ENCODE measurements around the gene RINL.
"Not testable (repeated sequence)": the region's sequence is repeated elsewhere in the genome, so short reads cannot be mapped to it uniquely, and the experiment has no call there.

RINL gene

DNA sequence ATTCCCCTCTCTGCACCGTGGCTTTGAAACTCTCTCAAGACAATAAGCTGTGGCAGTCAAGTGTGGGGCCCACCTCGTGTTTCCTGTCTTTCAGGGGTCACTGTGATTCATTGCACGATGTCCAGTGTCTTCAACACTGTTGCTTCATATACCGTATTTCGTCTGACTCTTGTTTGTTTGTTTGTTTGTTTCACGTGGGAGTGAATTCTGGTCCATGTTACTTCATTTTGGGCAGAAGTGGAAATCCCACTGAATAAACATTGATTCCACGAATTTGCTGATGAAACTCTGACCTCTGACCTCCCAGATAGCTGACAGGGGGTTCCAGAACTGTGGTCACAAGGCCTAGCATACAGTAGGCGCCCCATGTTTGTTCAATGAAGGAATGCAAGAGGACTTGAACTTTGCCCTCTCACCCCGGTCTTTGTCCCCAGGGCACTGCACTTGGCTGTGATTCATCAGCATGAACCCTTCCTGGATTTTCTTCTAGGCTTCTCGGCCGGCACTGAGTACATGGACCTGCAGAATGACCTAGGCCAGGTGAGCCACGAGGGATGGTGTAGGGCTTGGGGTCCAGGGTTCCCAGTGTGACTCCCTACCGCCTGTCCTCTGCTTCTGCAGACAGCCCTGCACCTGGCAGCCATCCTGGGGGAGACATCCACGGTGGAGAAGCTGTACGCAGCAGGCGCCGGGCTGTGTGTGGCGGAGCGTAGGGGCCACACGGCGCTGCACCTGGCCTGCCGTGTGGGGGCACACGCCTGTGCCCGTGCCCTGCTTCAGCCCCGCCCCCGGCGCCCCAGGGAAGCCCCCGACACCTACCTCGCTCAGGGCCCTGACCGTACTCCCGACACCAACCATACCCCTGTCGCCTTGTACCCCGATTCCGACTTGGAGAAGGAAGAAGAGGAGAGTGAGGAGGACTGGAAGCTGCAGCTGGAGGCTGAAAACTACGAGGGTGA, 26.8 kb upstream of the RINL start:
- no peak for DNase-seq (ENCODE audit: low read depth)

DNA sequence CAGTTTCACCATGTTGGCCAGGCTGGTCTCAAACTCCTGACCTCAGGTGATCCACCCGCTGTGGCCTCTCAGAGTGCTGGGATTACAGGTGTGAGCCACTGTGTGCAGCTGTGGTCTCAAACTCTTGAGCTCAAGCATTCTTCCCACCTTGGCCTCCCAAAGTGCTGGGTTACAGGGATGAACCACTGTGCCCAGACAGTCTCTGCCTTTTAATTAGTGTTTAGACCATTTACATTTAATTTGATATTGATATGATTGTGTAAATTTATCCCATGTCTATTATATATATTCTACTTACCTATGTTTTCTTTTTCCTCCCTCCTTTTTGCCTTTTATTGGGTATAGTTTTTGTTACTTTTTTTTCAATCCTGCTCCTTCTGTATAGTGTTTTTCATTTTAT, 23.6 kb upstream of the RINL start:
- no peak for DNase-seq (ENCODE audit: low read depth)

DNA sequence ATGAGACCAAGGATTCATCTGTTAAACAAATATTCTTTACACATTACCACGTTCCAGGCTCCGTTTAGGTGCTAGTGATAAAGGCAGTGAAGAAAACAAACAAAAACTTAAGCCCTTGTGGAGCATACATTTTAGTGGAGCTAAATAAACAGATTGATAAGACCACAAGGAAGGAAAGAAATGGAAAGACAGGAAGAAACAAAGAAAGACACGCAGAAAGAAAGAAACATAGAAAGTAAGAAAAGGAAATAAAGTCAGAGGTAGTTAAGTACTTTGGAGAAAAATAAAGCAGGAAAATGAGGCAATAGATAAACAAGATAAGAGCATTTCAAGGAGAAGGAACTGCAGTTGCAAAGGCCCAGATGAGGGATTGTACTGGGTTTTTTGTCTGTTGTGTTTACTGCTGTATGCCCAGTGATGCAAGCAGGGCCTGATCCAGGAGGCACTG, 22.7 kb upstream of the RINL start:
- no peak for DNase-seq (ENCODE audit: low read depth)

GRCh38 chr19:38900202-38900629, 22.1 kb upstream of the RINL start:
- DNase-seq (ENCODE audit: low read depth) = no peak

- peak; percentile 100 for DNase-seq (ENCODE audit: low read depth)
Observed at GRCh38 chr19:38899447-38900201, 21.5 kb upstream of the RINL start, which contains the start of the genes NFKBIB and SIRT2. TSS of gene NFKBIB (plus strand) at chr19:38899969. CDS start at chr19:38900033, 64 bp downstream. TSS of gene SIRT2 (minus strand) at chr19:38899618. CDS start at chr19:38899521, 97 bp downstream.

DNA sequence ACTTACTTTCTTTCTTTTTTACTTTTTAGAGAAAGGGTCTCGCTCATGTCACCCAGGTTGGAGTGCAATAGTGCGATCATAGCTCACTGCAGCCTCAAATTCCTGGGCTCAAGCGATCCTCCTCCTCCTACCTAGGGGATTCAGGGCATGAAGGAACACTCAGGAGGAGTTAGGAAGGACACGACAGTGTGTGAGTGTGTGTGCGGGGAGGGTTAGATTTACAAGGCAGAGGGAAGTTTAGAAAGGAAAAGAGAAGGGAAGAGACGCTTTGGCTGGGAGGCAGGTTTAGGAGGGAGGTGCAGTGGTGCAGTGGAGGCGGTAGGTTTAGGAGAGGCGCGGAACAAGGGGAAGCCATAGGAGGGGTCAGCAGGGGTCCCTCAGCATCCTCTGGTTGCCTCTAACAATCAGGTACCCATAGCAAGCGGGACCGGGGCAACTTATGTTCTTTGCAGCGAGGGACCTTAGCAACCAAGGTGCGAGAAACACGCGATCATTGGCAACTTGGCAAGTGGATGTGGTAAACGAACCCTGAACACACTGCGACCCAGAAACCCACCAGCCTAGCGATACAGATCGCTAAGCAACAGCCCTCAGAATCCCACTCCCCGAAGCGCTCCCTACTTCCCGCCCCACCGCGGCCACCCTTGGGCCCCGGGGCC, 20.8 kb upstream of the RINL start:
- peak; percentile 43 for DNase-seq (ENCODE audit: low read depth)

DNA sequence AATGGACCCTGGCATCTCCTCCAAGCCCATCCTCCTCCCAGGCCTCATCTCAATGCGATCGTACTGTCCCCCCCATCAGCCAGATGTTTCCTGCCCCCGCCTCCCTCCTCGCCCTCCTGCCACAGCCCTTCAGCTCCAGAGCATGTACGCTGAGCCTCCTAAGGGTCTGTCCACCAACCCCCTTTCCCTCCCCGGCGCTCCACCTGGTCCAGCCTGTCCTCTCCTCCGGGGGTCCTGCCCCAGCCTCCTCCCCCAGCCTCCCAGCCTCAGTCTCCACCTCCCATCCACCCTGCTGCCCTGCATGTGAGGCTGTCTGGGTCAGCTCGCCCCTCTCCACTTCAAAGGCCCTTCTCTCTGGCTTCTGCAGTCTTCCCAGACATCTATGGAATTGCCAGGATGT, 16.9 kb upstream of the RINL start:
- DNase-seq (ENCODE audit: low read depth) = no peak

DNA sequence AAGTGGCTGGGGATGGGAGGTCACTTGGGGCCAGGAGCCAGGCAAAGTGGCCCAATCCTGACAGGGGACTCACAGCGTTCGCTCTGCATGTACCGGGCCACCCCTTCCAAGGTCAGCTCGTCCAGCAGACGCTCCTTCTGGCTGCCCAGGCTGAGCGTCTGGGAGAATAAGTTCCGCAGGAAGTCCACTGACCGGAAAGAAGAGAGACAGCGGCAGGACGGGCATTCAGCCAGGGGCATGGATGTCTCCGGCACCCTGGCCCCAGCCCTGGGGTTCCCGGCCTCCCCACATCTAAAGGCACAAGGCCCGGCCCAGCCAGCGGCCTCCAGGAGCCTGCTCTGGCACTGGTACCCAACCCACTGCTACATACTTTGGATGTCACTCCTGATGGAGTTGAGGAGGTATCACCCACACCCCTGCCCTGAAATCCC, 15.3 kb upstream of the RINL start:
- DNase-seq (ENCODE audit: low read depth) = no peak

GRCh38 chr19:38892841-38893240, 14.8 kb upstream of the RINL start:
- no peak for DNase-seq (ENCODE audit: low read depth)

GRCh38 chr19:38891771-38892170, 13.7 kb upstream of the RINL start:
- DNase-seq (ENCODE audit: low read depth) = no peak

GRCh38 chr19:38890686-38891085, 12.6 kb upstream of the RINL start:
- no peak for DNase-seq (ENCODE audit: low read depth)

DNA sequence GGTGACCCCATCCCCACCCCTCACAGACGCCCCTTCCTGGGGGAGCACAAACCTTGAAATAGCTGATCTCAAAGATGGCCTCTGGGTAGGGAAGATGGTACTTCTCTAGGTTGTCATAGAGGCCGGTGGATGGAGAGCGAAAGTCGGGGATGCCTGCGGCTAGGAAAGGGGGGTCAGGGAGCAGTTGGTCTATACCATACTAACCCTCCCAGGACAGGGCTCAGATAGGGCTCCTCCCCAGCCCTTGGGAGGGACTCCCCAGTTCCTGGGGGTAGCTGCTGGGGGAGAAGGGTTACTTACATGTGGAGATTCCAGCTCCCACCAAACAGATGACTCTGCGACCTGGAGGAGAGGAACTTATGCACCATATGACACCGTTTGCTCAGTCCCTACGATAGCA, 11.7 kb upstream of the RINL start:
- DNase-seq (ENCODE audit: low read depth) = no peak

DNA sequence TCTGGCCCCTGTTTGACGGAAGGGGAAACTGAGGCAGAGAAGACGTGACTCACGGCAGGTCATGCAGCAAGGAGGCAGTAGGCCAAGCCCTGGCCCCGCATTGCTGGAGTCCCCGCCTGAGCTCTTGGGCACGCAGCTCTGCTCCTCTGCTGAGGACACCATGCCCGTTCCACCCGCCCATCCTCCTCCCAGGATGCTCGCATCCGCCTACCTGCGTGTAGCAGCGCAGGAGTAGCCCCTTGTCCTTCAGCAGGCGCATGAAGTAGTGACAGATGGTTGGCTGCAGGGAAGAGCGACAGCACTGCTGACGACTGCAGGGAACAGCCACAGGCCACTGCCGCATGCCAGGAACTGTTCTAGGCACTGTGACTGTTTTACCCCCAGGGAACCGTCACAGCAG, 10.8 kb upstream of the RINL start:
- no peak for DNase-seq (ENCODE audit: low read depth)

DNA sequence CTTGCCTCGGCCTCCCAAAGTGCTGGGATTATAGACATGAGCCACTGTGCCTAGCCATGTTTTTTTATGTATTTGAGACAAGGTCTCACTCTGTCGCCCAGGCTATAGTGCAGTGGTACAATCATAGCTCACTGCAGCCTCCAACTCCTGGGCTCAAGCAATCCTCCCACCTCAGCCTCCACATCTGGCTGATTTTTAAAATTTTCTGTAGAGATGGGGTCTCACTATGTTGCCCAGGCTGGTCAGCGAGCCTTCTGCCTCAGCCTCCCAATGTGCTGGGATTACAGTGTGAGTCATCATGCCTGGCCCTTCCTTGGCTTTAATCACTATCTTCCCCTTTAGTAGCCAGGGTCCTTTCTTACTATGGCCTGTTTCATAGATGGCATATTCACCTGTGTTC, 6.6 kb upstream of the RINL start:
- not testable (repeated sequence) for DNase-seq (ENCODE audit: low read depth)

DNA sequence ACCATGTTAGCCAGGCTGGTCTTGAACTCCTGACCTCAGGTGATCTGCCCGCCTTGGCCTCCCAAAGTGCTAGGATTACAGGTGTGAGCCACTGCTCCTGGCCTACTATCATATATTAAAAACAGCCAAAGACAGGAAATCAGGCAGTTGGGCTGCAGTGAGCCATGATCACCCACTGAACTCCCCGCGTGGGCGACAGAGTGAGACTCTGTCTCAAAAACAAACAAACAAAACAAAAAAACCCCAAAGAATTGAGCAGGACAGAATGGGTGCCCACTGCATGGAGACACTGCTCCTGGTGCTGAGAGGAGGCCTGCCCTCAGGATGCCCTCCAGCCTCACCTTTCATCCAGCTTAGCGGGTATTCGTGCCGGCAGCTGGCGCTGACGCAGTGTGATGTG, 5.2 kb upstream of the RINL start:
- no peak for DNase-seq (ENCODE audit: low read depth)

GRCh38 chr19:38880882-38881609, 3.0 kb upstream of the RINL start:
- DNase-seq (ENCODE audit: low read depth) = no peak

DNA sequence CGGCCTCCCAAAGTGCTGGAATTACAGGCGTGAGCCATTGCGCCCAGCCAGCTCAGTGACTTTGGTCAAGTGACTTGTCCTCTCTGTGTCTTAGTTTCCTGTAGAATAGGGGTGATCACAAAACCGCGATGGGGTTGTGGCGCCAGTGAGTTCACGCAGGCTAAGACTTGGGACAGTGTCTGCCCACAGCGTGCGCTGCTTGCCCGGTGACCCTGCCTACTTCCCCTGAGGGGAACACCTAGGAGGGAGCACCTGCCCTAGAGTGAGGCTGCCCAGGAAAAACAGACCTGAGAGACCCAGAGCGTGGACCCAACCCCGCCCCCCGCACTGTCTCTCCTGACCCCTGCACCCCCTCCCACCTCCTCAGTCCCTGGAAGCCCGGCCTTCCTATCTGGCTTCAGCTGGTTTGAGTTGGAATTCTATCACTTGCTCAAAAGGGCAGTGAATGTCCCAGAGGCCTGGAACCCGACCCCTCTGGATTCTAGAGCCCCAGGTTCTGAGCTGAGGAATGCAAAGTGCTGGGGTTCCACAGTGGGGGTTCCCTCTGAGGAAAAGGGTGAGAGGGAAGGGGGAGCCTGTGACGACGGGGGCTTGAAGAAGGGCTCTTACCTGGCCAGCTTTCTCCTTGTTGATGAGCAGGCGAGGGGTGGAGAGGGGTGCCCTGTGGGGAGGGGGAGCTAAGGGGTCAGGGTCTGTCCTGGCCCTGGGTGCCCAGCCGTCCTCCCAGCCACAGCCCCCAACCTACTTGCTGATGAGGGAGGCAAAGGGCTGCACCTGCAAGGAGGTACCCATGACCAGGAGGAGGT, 2.2 kb upstream of the RINL start:
- no peak for DNase-seq (ENCODE audit: low read depth)

- DNase-seq (ENCODE audit: low read depth) = no peak
Observed at GRCh38 chr19:38879400-38879751, 1.3 kb upstream of the RINL start.

DNA sequence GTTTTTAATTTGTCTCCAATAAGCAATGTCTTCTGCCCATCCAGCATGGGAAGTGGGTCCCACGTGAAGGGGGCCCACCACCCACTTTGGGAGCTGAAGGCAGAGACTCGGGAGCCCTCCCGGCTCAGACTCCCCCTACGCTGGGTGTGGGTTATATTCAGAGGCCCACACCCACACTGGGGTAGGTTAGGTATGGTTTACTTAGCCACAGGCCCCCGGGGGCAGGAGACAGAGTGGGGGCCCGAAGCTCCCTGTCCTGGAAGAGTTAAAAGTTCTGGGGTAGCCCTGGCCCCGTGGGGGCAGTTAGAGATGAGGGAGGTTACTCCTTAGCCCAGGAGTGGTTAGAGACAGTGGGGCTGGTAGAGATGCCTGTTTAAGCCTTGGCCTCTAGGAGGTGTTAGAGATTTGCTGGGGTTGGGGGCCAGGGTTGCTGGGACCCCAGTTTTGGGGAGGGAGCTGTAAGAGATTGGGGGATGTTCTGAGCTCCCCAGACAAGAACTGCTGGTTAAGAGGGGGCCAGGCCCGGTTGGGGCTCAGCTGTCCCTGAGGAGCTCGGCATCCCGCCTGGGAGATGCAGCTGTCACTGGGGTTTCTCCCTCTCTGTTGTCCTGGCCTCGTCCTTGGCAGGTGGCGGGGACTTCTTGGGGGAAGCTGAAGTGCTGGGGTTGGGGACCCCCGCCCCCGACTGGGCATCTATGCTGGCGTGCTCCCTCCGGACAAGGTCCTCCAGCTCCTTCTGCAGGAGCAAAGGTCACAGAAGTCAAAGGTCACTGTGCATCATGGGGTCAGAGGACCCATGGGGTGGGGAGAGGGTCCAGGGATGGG, 712 bp upstream of the RINL start:
- DNase-seq (ENCODE audit: low read depth) = no peak
